GM12875 (cell line): ENCODE results near the gene VIPR2.

Source experiments
- H3K4me3 ChIP-seq: one replicate; pipeline ENCODE4 v1.5.1; 2011; ENCODE audit warnings: low read depth, low read length, control low read depth
- CTCF ChIP-seq: IDR thresholded peaks from 2 replicates; pipeline ENCODE4 v1.5.1; 2011; ENCODE audit warnings: low read depth, mild to moderate bottlenecking, control low read depth, inconsistent platforms, low read length, moderate library complexity, borderline replicate concordance; ENCODE audit not compliant: insufficient read depth

Gene VIPR2

DNA sequence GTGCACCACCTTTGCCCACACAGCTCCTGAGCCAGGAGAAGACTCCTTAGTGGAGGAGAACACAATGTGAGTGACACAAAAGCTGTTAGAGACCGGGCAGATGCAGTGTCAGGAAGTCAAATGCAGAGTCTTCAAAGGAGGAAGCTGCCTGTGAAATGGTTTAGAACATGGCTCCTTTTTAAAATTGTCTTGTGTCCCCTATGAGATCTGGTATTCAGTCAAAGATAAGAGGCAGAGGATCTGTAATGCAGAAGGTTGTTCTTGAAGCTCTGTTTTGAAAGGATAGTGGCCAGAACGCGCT lies 133.0 kb downstream of the VIPR2 start:
- TF ChIP-seq CTCF, result no peak
- no peak overlapping the region for H3K4me3 ChIP-seq

GRCh38 chr7:159010937-159011721 lies 133.5 kb downstream of the VIPR2 start:
- TF ChIP-seq CTCF, result no peak
- no peak overlapping the region for H3K4me3 ChIP-seq

GRCh38 chr7:159010411-159010810 lies 134.3 kb downstream of the VIPR2 start:
- TF ChIP-seq CTCF, result no peak

GRCh38 chr7:159009951-159010350 lies 134.7 kb downstream of the VIPR2 start:
- no peak overlapping the region for H3K4me3 ChIP-seq
- TF ChIP-seq CTCF, result no peak

More at GRCh38 chr7:159010411-159010810, 134.3 kb downstream of the VIPR2 start:
- no peak overlapping the region for H3K4me3 ChIP-seq

- no peak for TF ChIP-seq CTCF
- H3K4me3 ChIP-seq, result no peak overlapping the region
Observed at GRCh38 chr7:159008417-159008816, 136.2 kb downstream of the VIPR2 start.

- TF ChIP-seq CTCF, result no peak
- H3K4me3 ChIP-seq, result no peak overlapping the region
Observed at GRCh38 chr7:159007996-159008389, 136.7 kb downstream of the VIPR2 start.

DNA sequence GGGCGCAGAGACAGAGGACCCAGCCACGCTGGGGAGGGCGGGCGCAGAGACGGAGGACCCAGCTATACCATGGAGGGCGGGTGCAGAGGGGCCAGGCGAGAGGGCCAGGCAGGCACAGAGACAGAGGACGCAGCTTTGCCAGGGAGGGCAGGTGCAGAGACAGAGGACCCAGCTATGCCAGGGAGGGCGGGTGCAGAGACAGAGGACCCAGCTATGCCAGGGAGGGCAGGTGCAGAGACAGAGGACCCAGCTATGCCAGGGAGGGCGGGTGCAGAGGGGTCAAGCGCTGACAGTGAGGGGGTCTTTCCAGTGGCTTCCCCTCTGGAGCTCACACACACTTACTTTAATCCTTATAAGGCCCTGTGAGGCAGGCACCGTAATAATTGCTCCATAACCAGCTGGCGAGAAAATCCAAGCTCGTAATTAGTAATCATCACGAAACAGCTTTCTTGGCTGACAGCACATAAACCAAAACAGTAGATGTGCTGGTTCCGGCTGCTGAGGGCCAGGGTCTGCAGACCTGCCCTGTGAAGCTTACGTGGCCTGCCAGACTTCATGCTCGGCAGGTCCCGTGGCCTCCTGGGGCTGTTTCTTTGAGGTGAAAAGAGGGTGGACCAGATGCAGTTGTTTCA lies 137.2 kb downstream of the VIPR2 start:
- no peak for TF ChIP-seq CTCF
- H3K4me3 ChIP-seq, result no peak overlapping the region
